GM23338 (cell line): ENCODE data around the gene RNF182.

Source experiments
- CREB1 ChIP-seq: fragments of 250-450 bp; sonication (Bioruptor Pico); IDR thresholded peaks from 2 replicates; pipeline ENCODE4 v1.5.0; 2020; ENCODE audit warnings: low read depth, mild to moderate bottlenecking, moderate library complexity
- EZH2 ChIP-seq: fragments of 200-600 bp; sonication (generic); IDR thresholded peaks from one replicate; pipeline ENCODE4 v1.8.0; 2017; ENCODE audit warnings: antibody characterized with exemption, mild to moderate bottlenecking, low read depth; ENCODE audit not compliant: unreplicated experiment
- EZH2phosphoT487 ChIP-seq: fragments of 200-600 bp; sonication (generic); IDR thresholded peaks from one replicate; pipeline ENCODE4 v1.8.1; 2018; ENCODE audit warnings: antibody characterized with exemption; ENCODE audit not compliant: unreplicated experiment
- POLR2AphosphoS5 ChIP-seq: IDR thresholded peaks from 2 replicates; pipeline ENCODE4 v1.6.1; 2016; ENCODE audit warnings: antibody characterized with exemption, low read depth
- ZNF331 ChIP-seq: fragments of 250-450 bp; sonication (Bioruptor Pico); IDR thresholded peaks from 2 replicates; pipeline ENCODE4 v1.5.0; 2020; ENCODE audit warnings: low read depth, mild to moderate bottlenecking, moderate library complexity
- TF ChIP-seq, protein P1 (sequence below), 2 experiments: fragments of 200-600 bp in 1 of 2; sonication (generic) in 1 of 2; conservative IDR thresholded peaks; 2 replicates each; pipeline versions ENCODE4 v1.5.1 to v1.6.1; 2016 to 2017; ENCODE audit warnings: antibody characterized with exemption in 2 of 2, low read depth in 2 of 2, mild to moderate bottlenecking in 2 of 2, moderate library complexity in 1 of 2
- TF ChIP-seq, protein P2 (sequence below): IDR thresholded peaks from one replicate; pipeline ENCODE4 v1.6.1; 2018; ENCODE audit warnings: antibody characterized with exemption; ENCODE audit not compliant: unreplicated experiment

DNA sequence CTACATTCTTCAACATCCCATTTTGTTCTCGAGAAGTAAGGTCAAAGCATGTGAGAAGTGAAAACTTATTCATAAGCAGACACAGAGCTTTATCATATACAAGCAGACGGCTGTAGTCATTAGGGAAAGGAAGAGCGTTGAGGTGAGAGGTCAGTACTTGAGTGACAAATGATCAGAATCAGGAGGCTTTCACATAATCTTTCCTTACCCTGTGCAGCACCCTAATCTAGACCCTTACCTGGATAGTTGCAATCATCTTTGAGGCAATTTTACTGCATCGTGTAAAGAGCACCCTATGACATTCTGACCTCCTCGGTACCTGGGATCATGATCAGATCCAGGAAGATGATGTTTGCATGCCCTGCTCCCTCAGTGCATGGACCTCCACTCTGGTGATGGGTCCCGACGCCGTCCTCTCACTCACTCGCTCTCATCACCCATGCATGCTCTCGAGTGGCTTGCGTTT lies 62.7 kb downstream of the RNF182 start:
- TF ChIP-seq EZH2phosphoT487 (no peak), POLR2AphosphoS5 (no peak), CREB1 (CRISPR knock-in tag) (no peak), EZH2 (no peak), ZNF331 (CRISPR knock-in tag) (no peak)
- TF ChIP-seq, protein P1, sequence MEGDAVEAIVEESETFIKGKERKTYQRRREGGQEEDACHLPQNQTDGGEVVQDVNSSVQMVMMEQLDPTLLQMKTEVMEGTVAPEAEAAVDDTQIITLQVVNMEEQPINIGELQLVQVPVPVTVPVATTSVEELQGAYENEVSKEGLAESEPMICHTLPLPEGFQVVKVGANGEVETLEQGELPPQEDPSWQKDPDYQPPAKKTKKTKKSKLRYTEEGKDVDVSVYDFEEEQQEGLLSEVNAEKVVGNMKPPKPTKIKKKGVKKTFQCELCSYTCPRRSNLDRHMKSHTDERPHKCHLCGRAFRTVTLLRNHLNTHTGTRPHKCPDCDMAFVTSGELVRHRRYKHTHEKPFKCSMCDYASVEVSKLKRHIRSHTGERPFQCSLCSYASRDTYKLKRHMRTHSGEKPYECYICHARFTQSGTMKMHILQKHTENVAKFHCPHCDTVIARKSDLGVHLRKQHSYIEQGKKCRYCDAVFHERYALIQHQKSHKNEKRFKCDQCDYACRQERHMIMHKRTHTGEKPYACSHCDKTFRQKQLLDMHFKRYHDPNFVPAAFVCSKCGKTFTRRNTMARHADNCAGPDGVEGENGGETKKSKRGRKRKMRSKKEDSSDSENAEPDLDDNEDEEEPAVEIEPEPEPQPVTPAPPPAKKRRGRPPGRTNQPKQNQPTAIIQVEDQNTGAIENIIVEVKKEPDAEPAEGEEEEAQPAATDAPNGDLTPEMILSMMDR (conservative IDR thresholded peaks at IDR 0.05; ENCODE audit: low read depth in 2 of 2): no peak
- TF ChIP-seq, protein P2, sequence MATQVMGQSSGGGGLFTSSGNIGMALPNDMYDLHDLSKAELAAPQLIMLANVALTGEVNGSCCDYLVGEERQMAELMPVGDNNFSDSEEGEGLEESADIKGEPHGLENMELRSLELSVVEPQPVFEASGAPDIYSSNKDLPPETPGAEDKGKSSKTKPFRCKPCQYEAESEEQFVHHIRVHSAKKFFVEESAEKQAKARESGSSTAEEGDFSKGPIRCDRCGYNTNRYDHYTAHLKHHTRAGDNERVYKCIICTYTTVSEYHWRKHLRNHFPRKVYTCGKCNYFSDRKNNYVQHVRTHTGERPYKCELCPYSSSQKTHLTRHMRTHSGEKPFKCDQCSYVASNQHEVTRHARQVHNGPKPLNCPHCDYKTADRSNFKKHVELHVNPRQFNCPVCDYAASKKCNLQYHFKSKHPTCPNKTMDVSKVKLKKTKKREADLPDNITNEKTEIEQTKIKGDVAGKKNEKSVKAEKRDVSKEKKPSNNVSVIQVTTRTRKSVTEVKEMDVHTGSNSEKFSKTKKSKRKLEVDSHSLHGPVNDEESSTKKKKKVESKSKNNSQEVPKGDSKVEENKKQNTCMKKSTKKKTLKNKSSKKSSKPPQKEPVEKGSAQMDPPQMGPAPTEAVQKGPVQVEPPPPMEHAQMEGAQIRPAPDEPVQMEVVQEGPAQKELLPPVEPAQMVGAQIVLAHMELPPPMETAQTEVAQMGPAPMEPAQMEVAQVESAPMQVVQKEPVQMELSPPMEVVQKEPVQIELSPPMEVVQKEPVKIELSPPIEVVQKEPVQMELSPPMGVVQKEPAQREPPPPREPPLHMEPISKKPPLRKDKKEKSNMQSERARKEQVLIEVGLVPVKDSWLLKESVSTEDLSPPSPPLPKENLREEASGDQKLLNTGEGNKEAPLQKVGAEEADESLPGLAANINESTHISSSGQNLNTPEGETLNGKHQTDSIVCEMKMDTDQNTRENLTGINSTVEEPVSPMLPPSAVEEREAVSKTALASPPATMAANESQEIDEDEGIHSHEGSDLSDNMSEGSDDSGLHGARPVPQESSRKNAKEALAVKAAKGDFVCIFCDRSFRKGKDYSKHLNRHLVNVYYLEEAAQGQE: no peak
